Mucosa of descending colon (tissue), 3 donors: ENCODE results near the gene ZNF112. TPM values are rescaled to one million over a fixed set of nuclear protein-coding genes. Genes with fewer than 3 reads are reported as not detected.

Experiments
- ATAC-seq: fragments of 200-7000 bp; cut with Tn5 transposase; one replicate; pipeline ENCODE4 v1.9.1; 2020; ENCODE audit warnings: mild to moderate bottlenecking, moderate library complexity
- DNase-seq, 3 donors: peaks; one replicate each; pipeline ENCODE4 v3.0.0-alpha.2; 2020
- H3K36me3 ChIP-seq: fragments of 200-600 bp; one replicate; pipeline ENCODE4 v1.8.0; 2021; ENCODE audit warnings: low read depth, mild to moderate bottlenecking
- H3K4me1 ChIP-seq: fragments of 200-600 bp; one replicate; pipeline ENCODE4 v1.8.0; 2021; ENCODE audit warnings: low read depth, mild to moderate bottlenecking
- H3K4me3 ChIP-seq: fragments of 200-600 bp; one replicate; pipeline ENCODE4 v1.8.0; 2021; ENCODE audit warnings: mild to moderate bottlenecking
- H3K9me3 ChIP-seq: fragments of 200-600 bp; one replicate; pipeline ENCODE4 v1.8.0; 2021; ENCODE audit warnings: mild to moderate bottlenecking
- intact Hi-C, 2 donors: fragments of 100-400 bp; cut with DNase I in 1 of 2; cut with micrococcal nuclease in 1 of 2; formaldehyde crosslinking; loops; one replicate each; pipeline versions ENCODE4 v1.11.0 to v1.11.1; 2022; cut with DNase I, micrococcal nuclease
- total RNA-seq, 3 donors: library from RNA; stranded (reverse); fragmentation: NEBNext Ultra II Directional in 2 of 3; extraction: Animal tissue kit (Norgen Biotek cat#: 25700) in 2 of 3; gene quantifications; one replicate each; pipeline versions ENCODE4 v1.2.1 to v1.2.4, GENCODE V29; 2021 to 2023
- TF ChIP-seq, protein P1 (sequence below): fragments of 200-600 bp; IDR thresholded peaks from one replicate; pipeline ENCODE4 v1.8.0; 2022; ENCODE audit warnings: antibody characterized with exemption, mild to moderate bottlenecking
- donor health status: DM: no; HTN: no; CAD: no; lungs with moderate emphysema.
- donor health status: DM: no; HTN: no; CAD: no.
- donor health status: DM: no; HTN: yes; CAD: no.

ZNF112 gene
- total RNA-seq, 3 donors from 2014 or later: 3.5 to 7.5 (median 6.6) TPM

DNA sequence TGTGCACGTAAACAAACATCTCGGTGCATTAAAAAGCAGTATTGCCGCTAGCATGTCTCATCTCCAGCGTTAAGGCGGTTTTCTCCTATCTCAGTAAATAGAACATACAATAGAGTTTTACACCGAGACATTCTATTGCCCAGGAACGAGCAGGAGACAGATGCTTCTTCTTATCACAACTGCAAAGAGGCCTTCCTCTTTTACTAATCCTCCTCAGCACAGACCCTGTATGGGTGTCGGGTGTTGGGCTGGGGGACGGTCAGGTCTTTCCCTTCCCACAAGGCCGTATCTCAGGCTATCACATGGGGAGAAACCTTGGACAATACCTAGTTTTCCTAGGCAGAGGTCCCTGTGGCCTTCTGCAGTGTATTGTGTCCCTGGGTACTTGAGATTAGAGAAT is 75.6 kb downstream of the ZNF112 start:
- H3K36me3 ChIP-seq: no peaks in the 10 kb centered on the region
- H3K4me1 ChIP-seq: no peaks in the 10 kb centered on the region
- no peak for DNase-seq
- H3K9me3 ChIP-seq: peaks cover 92% of the 10 kb centered on the region
- TF ChIP-seq, protein P1, sequence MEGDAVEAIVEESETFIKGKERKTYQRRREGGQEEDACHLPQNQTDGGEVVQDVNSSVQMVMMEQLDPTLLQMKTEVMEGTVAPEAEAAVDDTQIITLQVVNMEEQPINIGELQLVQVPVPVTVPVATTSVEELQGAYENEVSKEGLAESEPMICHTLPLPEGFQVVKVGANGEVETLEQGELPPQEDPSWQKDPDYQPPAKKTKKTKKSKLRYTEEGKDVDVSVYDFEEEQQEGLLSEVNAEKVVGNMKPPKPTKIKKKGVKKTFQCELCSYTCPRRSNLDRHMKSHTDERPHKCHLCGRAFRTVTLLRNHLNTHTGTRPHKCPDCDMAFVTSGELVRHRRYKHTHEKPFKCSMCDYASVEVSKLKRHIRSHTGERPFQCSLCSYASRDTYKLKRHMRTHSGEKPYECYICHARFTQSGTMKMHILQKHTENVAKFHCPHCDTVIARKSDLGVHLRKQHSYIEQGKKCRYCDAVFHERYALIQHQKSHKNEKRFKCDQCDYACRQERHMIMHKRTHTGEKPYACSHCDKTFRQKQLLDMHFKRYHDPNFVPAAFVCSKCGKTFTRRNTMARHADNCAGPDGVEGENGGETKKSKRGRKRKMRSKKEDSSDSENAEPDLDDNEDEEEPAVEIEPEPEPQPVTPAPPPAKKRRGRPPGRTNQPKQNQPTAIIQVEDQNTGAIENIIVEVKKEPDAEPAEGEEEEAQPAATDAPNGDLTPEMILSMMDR: no peak
- ATAC-seq: no peak
- H3K4me3 ChIP-seq: no peak overlapping the region
- intact Hi-C loops: no loop called here

DNA sequence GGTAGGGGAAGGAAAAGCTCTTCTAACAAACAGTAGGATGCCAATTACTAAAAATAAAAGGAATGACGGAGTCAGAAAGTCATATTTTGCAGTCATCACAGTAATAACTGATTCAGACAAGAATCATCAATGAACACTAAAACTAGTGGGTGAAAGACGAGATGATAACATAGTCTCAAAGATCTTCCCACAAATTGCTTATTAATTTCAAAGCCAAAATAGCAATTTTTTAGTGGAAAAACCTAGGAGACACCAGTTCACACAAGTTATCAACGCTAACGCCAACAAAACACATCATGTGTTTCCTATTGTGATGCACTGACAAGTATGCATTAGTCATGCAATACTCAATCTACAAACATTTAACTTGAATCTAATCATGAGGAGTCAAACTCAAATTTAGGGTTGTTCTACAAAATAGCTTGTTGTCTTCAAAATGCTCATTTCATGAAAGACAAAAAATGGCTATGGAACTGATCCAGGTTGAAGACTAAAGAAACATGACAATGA is 78.2 kb downstream of the ZNF112 start:
- Histone ChIP-seq H3K4me1 (no peaks in the 10 kb centered on the region), H3K36me3 (no peaks in the 10 kb centered on the region), H3K4me3 (no peak overlapping the region), H3K9me3 (peaks cover 95% of the 10 kb centered on the region)
- DNase-seq (no peak), ATAC-seq (no peak)
- TF ChIP-seq, protein P1: no peak
- intact Hi-C loops: no loop called here

DNA sequence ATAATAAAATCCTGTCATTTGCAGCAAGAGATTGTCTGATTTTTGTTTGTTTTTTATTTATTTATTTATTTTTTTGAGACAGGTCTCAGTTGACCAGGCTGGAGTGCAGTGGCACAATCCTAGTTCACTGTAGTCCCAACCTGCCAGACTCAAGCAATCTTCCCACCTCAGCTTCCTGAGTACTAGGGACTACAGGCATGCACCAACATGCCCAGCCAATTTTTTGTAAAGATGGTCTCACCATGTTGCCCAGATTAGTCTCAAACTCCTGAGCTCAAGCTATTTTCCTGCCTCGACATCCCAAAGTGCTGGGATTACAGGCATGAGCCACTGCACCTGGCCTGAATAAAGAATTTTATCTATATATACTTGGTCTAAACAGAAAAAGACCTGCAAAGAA is 79.1 kb downstream of the ZNF112 start:
- Histone ChIP-seq H3K36me3 (no peaks in the 10 kb centered on the region), H3K9me3 (peaks cover 95% of the 10 kb centered on the region), H3K4me3 (no peak overlapping the region), H3K4me1 (no peaks in the 10 kb centered on the region)
- DNase-seq (no peak), ATAC-seq (no peak)
- intact Hi-C loops: no loop called here
- TF ChIP-seq, protein P1: no peak

Other genes starting within 250 kb of the ZNF112 start
- 1 to 10 TPM; 2.2 to 4.8 (median 3.2) TPM for gene ZNF225, start 243.3 kb downstream of the ZNF112 start, total RNA-seq
- 10 to 100 TPM in 2 of 3 donors, 1 to 10 TPM in 1; 4.7 to 11.1 (median 10.9) TPM for gene ZNF234, start 215.1 kb downstream of the ZNF112 start, total RNA-seq
- 10 to 100 TPM; 17.9 to 23.1 (median 23.0) TPM for gene ZNF226, start 191.6 kb downstream of the ZNF112 start, total RNA-seq
- gene ZNF227, start 144.1 kb downstream of the ZNF112 start, total RNA-seq: 10 to 100 TPM; 11.3 to 25.3 (median 12.6) TPM
- 1 to 10 TPM; 1.1 to 6.8 (median 1.2) TPM for gene ZNF233, start 96.8 kb downstream of the ZNF112 start, total RNA-seq
- 10 to 100 TPM in 1 of 3 donors, 1 to 10 TPM in 2; 5.0 to 11.7 (median 9.8) TPM for gene ZNF235, start 51.7 kb downstream of the ZNF112 start, total RNA-seq
- gene ZNF285, start 44.9 kb upstream of the ZNF112 start, total RNA-seq: 1 to 10 TPM; 1.3 to 4.4 (median 1.5) TPM
- gene ZNF229, start 91.8 kb upstream of the ZNF112 start, total RNA-seq: 1 to 10 TPM; 1.4 to 6.9 (median 2.5) TPM
- 10 to 100 TPM in 1 of 3 donors, 1 to 10 TPM in 2; 7.2 to 10.6 (median 9.3) TPM for gene ZNF180, start 143.8 kb upstream of the ZNF112 start, total RNA-seq
- gene CEACAM20, start 173.0 kb upstream of the ZNF112 start, total RNA-seq: 1 to 10 TPM in 1 of 3 donors, under 1 TPM in 1, not detected in 1; 0.32 to 1.3 TPM